OCI-LY7 (cell line): ENCODE results near the gene FKBP10. TPM values are rescaled to one million over a fixed set of nuclear protein-coding genes. Genes with fewer than 3 reads are reported as not detected.

Experiments
- BruUV-seq: library from RNA; stranded (reverse); fragments of 400-500 nt; replicated peaks from 2 replicates; lab custom pipeline; 2021; lab: Mats Ljungman, UMichigan
- CTCF ChIA-PET: fragments of 300-600 bp; sonication (Branson Sonifier 250); formaldehyde crosslinking; loops from one replicate; lab custom pipeline; 2022; ENCODE audit warnings: antibody characterized with exemption; ENCODE audit not compliant: unreplicated experiment; lab: Charles Lee
- POLR2A ChIA-PET: fragments of 300-600 bp; sonication (Branson Sonifier 250); formaldehyde crosslinking; loops from one replicate; lab custom pipeline; 2022; ENCODE audit warnings: antibody characterized with exemption; lab: Charles Lee
- DNase-seq: peaks from one replicate; pipeline ENCODE4 v3.0.0-alpha.2; 2015; ENCODE audit warnings: low spot score
- H2AFZ ChIP-seq: fragments of 200-600 bp; sonication (generic), shearing (Covaris generic); 2 replicates; pipeline ENCODE4 v1.6.1; 2014; ENCODE audit warnings: mild to moderate bottlenecking, antibody characterized with exemption, low read length, moderate library complexity
- H3K27ac ChIP-seq: fragments of 200-600 bp; sonication (generic); 2 replicates; pipeline ENCODE4 v1.5.1; 2014; ENCODE audit warnings: mixed run types, low read depth, mild to moderate bottlenecking, moderate library complexity, low read length, inconsistent platforms; ENCODE audit not compliant: poor library complexity, severe bottlenecking
- H3K36me3 ChIP-seq: fragments of 200-600 bp; sonication (generic); 2 replicates; pipeline ENCODE4 v1.6.1; 2014; ENCODE audit warnings: mild to moderate bottlenecking, antibody characterized with exemption, low read length, moderate library complexity, mixed read lengths; ENCODE audit not compliant: insufficient read depth
- H3K4me1 ChIP-seq: fragments of 200-600 bp; sonication (generic); 2 replicates; pipeline ENCODE4 v1.5.1; 2014; ENCODE audit warnings: mild to moderate bottlenecking, low read length; ENCODE audit not compliant: insufficient read depth, poor library complexity, severe bottlenecking
- H3K4me2 ChIP-seq: fragments of 200-600 bp; sonication (generic); 2 replicates; pipeline ENCODE4 v1.6.1; 2014; ENCODE audit warnings: mild to moderate bottlenecking, low read length
- H3K4me3 ChIP-seq: fragments of 200-600 bp; sonication (generic); 2 replicates; pipeline ENCODE4 v1.5.1; 2014; ENCODE audit warnings: mild to moderate bottlenecking, low read depth, low read length; ENCODE audit not compliant: poor library complexity, severe bottlenecking
- H3K79me2 ChIP-seq: fragments of 200-600 bp; sonication (generic); 2 replicates; pipeline ENCODE4 v1.6.1; 2016; ENCODE audit warnings: low read depth, mild to moderate bottlenecking, low read length, moderate library complexity, mixed read lengths; ENCODE audit not compliant: insufficient read depth
- H3K9me2 ChIP-seq: fragments of 200-600 bp; sonication (generic); 2 replicates; pipeline ENCODE4 v1.6.1; 2016; ENCODE audit warnings: mild to moderate bottlenecking, low read length, mixed read lengths; ENCODE audit not compliant: insufficient read depth
- H3K9me3 ChIP-seq: fragments of 200-600 bp; sonication (generic); 2 replicates; pipeline ENCODE4 v1.6.1; 2014; ENCODE audit warnings: mild to moderate bottlenecking, mixed run types, low read length, mixed read lengths
- H4K20me1 ChIP-seq: fragments of 200-600 bp; sonication (generic); 2 replicates; pipeline ENCODE4 v1.6.1; 2014; ENCODE audit warnings: mild to moderate bottlenecking, antibody characterized with exemption, low read length, moderate library complexity, mixed read lengths; ENCODE audit not compliant: insufficient read depth
- EZH2phosphoT487 ChIP-seq: fragments of 200-600 bp; sonication (generic); IDR thresholded peaks from 2 replicates; pipeline ENCODE4 v1.6.1; 2018; ENCODE audit warnings: low read depth, borderline replicate concordance, mild to moderate bottlenecking, mixed run types, antibody characterized with exemption, low read length, moderate library complexity, mixed read lengths
- intact Hi-C: fragments of 100-400 bp; cut with micrococcal nuclease; formaldehyde crosslinking; loops from one replicate; pipeline ENCODE4 v1.10.0; 2022; ENCODE audit not compliant: unreplicated experiment
- total RNA-seq, 2 experiments: library from RNA; depleted of rRNA in 1 of 2; stranded (reverse); fragments of >200 nt in 1 of 2; shearing (Covaris generic) in 1 of 2; gene quantifications; 2 replicates each; pipeline ENCODE4 v1.2.3, GENCODE V29; 2014 to 2022
- TF ChIP-seq, protein P1 (sequence below): fragments of 200-600 bp; sonication (generic); conservative IDR thresholded peaks from 2 replicates; pipeline ENCODE4 v1.5.1; 2014; ENCODE audit warnings: mild to moderate bottlenecking, antibody characterized with exemption, low read length, moderate library complexity, mixed read lengths

Gene FKBP10
- total RNA-seq, 2 experiments from 2014 or later, result 1.5 to 7.8 TPM

DNA sequence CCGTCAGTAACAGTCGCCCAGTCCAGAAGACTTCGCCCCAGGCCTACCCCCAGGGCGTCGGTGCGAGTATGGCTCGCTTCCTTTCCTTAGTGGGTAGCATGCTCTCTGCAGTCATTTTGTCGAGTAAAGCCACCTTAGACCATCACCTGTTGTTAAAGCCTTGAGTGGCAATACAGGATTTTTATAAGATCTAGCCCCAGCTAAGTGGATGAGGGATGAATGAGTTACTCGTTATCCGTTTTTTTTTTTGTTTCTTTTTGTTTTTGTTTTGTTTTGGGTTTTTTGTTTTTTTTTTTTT is 52.7 kb downstream of the FKBP10 start:
- intact Hi-C loops, result loop anchor here (5.0 kb wide), 1 partner anchor 128 kb away; no protein-coding TSS in a partner anchor
- CTCF ChIA-PET, result no interaction called here
- peak overlapping the region; percentile 82 for H3K27ac ChIP-seq

DNA sequence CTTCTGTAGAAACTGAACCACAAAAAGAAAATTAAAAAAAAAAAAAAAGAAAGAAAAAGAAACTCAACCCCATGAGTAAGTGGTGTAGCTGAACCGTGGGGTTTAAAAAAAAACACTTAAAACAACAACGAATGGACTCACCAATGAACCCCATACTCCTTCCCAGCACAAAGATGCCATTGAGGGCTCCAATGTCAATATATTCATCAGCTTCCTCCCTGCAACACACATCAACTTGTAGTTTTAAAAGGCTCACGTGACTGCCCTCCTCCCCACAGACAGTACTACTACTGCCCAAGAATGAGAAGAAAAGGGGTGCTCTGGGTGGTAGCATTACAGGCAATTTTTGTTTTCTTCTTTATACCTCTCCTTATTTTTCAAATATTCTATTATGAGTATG is 55.8 kb downstream of the FKBP10 start:
- POLR2A ChIA-PET, result interaction anchor here (0.5 to 1.3 kb wide), 3 partner anchors 11 to 72 kb away, joined by 3 read pairs; no protein-coding TSS in a partner anchor
- intact Hi-C loops, result loop anchor here (5.0 kb wide), 1 partner anchor 131 kb away; no protein-coding TSS in a partner anchor
- DNase-seq, result no peak
- Histone ChIP-seq H3K79me2 (peaks cover 13% of the 10 kb centered on the region), H3K9me3 (no peaks in the 10 kb centered on the region), H3K4me1 (peaks cover 4% of the 10 kb centered on the region), H3K27ac (no peak overlapping the region), H2AFZ (no peak overlapping the region), H3K36me3 (peaks cover 65% of the 10 kb centered on the region), H3K4me3 (no peak overlapping the region), H3K9me2 (no peaks in the 10 kb centered on the region), H3K4me2 (no peak overlapping the region), H4K20me1 (peaks cover 8% of the 10 kb centered on the region; the same call in 1 of the 2 replicates)
- TF ChIP-seq EZH2phosphoT487, result no peak
- TF ChIP-seq, protein P1, sequence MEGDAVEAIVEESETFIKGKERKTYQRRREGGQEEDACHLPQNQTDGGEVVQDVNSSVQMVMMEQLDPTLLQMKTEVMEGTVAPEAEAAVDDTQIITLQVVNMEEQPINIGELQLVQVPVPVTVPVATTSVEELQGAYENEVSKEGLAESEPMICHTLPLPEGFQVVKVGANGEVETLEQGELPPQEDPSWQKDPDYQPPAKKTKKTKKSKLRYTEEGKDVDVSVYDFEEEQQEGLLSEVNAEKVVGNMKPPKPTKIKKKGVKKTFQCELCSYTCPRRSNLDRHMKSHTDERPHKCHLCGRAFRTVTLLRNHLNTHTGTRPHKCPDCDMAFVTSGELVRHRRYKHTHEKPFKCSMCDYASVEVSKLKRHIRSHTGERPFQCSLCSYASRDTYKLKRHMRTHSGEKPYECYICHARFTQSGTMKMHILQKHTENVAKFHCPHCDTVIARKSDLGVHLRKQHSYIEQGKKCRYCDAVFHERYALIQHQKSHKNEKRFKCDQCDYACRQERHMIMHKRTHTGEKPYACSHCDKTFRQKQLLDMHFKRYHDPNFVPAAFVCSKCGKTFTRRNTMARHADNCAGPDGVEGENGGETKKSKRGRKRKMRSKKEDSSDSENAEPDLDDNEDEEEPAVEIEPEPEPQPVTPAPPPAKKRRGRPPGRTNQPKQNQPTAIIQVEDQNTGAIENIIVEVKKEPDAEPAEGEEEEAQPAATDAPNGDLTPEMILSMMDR, result no peak
- CTCF ChIA-PET, result no interaction called here
- BruUV-seq, result no TSS peak

More for the DNA sequence above, 52.7 kb downstream of the FKBP10 start:
- H3K36me3 ChIP-seq, result peaks cover 37% of the 10 kb centered on the region
- H3K9me2 ChIP-seq, result no peaks in the 10 kb centered on the region
- TF ChIP-seq, protein P1, result no peak; the same call in 1 of the 2 replicates
- no peak for TF ChIP-seq EZH2phosphoT487
- peaks cover 21% of the 10 kb centered on the region for H3K4me1 ChIP-seq
- H3K4me3 ChIP-seq, result peak overlapping the region; percentile 92
- peaks cover 42% of the 10 kb centered on the region for H3K79me2 ChIP-seq
- H2AFZ ChIP-seq, result peak overlapping the region; percentile 4; the same call in 1 of the 2 replicates
- no peak for DNase-seq
- H3K4me2 ChIP-seq, result peak overlapping the region; percentile 54
- no TSS peak for BruUV-seq
- H3K9me3 ChIP-seq, result no peaks in the 10 kb centered on the region
- POLR2A ChIA-PET, result interaction anchor here (0.7 to 2.6 kb wide), 6 partner anchors 13 to 177 kb away, joined by 3 to 11 read pairs (median 3); no protein-coding TSS in a partner anchor
- peaks cover 10% of the 10 kb centered on the region; the same call in 1 of the 2 replicates for H4K20me1 ChIP-seq

- Histone ChIP-seq H3K4me1 (no peaks in the 10 kb centered on the region), H3K79me2 (peaks cover 4% of the 10 kb centered on the region), H3K4me3 (no peak overlapping the region), H3K4me2 (no peak overlapping the region), H3K27ac (no peak overlapping the region), H3K36me3 (peaks cover 74% of the 10 kb centered on the region), H3K9me2 (no peaks in the 10 kb centered on the region), H2AFZ (no peak overlapping the region), H4K20me1 (no peaks in the 10 kb centered on the region), H3K9me3 (no peaks in the 10 kb centered on the region)
- TF ChIP-seq, protein P1, result no peak
- no peak for TF ChIP-seq EZH2phosphoT487
- BruUV-seq, result no TSS peak
- DNase-seq, result no peak
- intact Hi-C loops, result loop anchor here (5.0 kb wide), 1 partner anchor 132 kb away; no protein-coding TSS in a partner anchor
- ChIA-PET POLR2A (no interaction called here), CTCF (no interaction called here)
These were observed 56.6 kb downstream of the FKBP10 start for GRCh38 chr17:41869426-41869825.
